HUES48 (cell line): ENCODE results near the gene AMN1.

Experiments
- H3K27ac ChIP-seq: one replicate; pipeline ENCODE4 v1.7.0; 2013; ENCODE audit warnings: low read depth, low read length, inconsistent platforms
- H3K27me3 ChIP-seq: 2 replicates; pipeline ENCODE4 v1.6.1; 2013; ENCODE audit warnings: mild to moderate bottlenecking, low read length; ENCODE audit not compliant: control insufficient read depth, insufficient read depth
- H3K36me3 ChIP-seq: 2 replicates; pipeline ENCODE4 v1.6.1; 2013; ENCODE audit warnings: low read length; ENCODE audit not compliant: control insufficient read depth, insufficient read depth
- H3K4me1 ChIP-seq: 2 replicates; pipeline ENCODE4 v1.6.1; 2013; ENCODE audit warnings: mild to moderate bottlenecking, low read length; ENCODE audit not compliant: control insufficient read depth, insufficient read depth
- H3K4me3 ChIP-seq: 2 replicates; pipeline ENCODE4 v1.5.1; 2013; ENCODE audit warnings: mild to moderate bottlenecking, low read depth, low read length
- H3K9ac ChIP-seq: 2 replicates; pipeline ENCODE4 v1.6.1; 2013; ENCODE audit warnings: mild to moderate bottlenecking, low read depth, low read length, moderate library complexity
- H3K9me3 ChIP-seq: 2 replicates; pipeline ENCODE4 v1.6.1; 2013; ENCODE audit warnings: low read length; ENCODE audit not compliant: control insufficient read depth, insufficient read depth

The AMN1 gene

DNA sequence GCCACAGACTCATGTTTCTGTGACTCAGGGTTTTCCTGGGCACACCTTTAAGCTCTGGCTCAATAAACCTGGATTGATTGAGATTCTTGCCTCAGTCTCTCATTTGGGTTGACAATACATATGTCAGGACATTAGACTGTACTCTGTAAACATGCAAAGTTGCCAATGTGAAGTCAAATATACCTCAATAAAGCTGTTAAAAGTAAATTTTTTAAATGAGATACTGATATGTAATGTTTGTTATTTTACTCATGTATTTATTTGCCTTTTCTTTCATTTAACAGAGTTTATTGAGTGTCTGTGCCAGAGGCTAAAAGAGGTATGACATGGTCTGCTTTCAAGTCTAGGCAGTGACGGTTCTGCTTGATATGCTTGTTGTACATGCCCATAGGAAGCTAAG lies 73.0 kb downstream of the AMN1 start:
- Histone ChIP-seq H3K9me3 (no peaks in the 10 kb centered on the region), H3K4me3 (no peak overlapping the region), H3K36me3 (no peaks in the 10 kb centered on the region), H3K27ac (no peak overlapping the region), H3K27me3 (no peaks in the 10 kb centered on the region), H3K4me1 (peaks cover 6% of the 10 kb centered on the region), H3K9ac (no peak overlapping the region)

DNA sequence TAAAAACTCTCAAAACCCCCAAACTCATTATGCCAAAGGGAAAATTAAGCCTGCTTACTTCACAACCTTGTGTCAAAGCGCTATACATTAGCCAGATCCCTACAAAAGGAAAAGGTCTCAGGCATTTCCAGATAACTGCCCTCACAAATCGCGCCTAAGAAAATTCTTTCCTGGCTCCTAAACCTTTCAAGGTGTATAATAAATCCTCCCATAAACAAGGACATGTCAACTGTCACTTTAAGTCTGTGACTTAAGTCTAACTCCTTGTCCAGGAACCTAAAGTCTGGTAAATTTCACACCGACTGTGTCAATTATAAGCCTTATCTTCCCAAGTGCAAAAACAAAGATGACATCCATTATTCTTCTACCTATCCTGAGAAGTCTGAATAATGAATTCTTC lies 73.6 kb downstream of the AMN1 start:
- H3K4me3 ChIP-seq: no peak overlapping the region

DNA sequence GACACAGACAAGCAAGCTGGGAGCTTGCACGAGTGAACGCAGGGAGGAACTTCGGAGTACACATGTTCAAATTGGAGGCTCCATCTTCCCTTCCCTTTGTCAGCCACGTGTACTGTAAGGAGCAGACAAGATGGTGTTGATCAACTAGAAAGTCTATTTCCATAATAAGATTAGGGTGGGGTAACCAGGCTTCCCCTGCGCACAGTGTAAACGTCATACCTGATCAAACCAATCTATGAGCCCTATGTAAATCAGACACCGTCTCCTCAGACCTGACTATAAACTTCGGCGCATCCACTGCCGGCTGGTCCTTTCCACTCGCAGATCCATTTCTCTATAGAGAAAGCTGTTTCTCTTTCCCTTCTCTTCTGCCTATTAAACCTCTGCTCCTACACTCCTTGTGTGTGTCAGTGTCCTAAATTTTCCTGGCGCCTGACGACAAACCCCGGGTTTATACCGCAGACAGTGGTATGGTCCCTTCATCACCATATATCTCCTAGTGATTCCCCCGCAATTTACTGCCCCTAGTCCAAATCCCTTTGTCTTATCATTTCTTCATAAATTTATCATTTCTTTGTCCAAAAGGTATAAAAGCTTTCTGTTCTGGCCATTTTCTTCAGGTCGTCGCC lies 76.8 kb downstream of the AMN1 start:
- H3K4me3 ChIP-seq: no peak overlapping the region
- no peak overlapping the region for H3K27ac ChIP-seq
- no peak overlapping the region for H3K9ac ChIP-seq

More for the DNA sequence above, 73.6 kb downstream of the AMN1 start:
- Histone ChIP-seq H3K4me1 (peaks cover 6% of the 10 kb centered on the region), H3K36me3 (no peaks in the 10 kb centered on the region), H3K27ac (no peak overlapping the region), H3K27me3 (no peaks in the 10 kb centered on the region), H3K9me3 (no peaks in the 10 kb centered on the region), H3K9ac (no peak overlapping the region)

DNA sequence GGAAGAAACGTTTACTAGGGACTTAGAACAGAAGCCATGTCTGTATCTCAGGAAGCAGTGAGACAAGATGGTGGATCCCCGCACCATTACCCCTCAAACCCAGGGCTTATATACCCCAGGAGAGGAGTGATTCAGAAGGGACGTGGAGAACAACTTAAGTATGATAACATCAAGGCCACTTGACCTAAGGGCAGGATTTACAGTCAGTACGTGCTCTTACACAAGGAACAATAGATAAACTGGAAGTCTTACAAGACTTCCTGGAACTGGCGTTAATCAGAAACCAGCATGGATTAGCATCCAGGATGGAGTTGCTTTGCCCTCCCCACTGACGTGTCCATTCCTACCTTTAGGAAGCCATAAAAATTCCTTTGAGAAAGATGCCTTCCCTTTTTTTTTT lies 77.9 kb downstream of the AMN1 start:
- H3K27me3 ChIP-seq: no peaks in the 10 kb centered on the region
- no peak overlapping the region for H3K27ac ChIP-seq
- no peaks in the 10 kb centered on the region for H3K4me1 ChIP-seq
- no peaks in the 10 kb centered on the region for H3K36me3 ChIP-seq
- no peak overlapping the region for H3K9ac ChIP-seq
- H3K9me3 ChIP-seq: no peaks in the 10 kb centered on the region
- no peak overlapping the region for H3K4me3 ChIP-seq

More for the DNA sequence above, 76.8 kb downstream of the AMN1 start:
- H3K9me3 ChIP-seq: no peaks in the 10 kb centered on the region
- H3K4me1 ChIP-seq: no peaks in the 10 kb centered on the region
- H3K36me3 ChIP-seq: no peaks in the 10 kb centered on the region
- no peaks in the 10 kb centered on the region for H3K27me3 ChIP-seq

DNA sequence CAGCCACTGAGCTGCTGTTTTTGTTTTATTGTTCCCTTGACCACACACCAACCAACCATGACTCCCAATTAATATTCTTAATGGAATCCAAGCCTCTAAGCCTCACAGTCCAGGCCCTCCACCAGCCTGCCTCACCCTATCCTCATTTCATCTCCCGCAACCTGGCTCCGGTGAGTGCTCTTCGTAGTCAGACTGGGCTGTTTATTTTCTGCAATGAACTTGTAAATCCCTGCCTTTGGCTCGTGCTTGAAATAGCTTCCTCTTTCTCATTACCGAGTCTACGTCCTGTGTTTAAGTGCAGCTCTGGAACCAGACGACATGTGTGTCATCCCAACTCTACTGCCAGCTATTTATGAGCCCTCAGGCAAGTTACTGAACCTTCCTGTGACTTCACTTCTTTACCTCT lies 81.7 kb downstream of the AMN1 start:
- H3K9me3 ChIP-seq: no peaks in the 10 kb centered on the region
- no peak overlapping the region for H3K27ac ChIP-seq
- H3K4me3 ChIP-seq: no peak overlapping the region

DNA sequence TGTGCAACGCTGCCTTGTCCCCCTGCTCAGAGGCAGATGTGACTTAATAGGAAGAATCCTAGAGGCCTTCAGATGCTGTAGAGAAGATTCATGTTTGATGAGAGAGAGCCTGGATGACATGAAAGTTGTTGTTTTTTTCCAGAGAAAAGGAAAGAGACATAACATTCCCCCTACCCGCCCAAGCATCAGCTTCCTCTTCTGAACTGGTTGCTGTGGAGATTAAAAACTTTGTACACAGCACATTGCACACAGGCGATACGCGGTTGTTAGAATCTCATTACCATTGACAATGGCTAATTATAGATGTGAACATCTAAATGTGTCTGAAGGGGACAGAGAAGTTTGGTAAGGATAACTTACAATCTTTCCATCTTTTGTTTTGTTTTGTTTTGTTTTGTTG lies 82.9 kb downstream of the AMN1 start:
- no peaks in the 10 kb centered on the region for H3K36me3 ChIP-seq
- H3K9me3 ChIP-seq: no peaks in the 10 kb centered on the region
- H3K4me1 ChIP-seq: no peaks in the 10 kb centered on the region
- no peaks in the 10 kb centered on the region for H3K27me3 ChIP-seq
- no peak overlapping the region for H3K27ac ChIP-seq
- no peak overlapping the region for H3K4me3 ChIP-seq
- no peak overlapping the region for H3K9ac ChIP-seq

More for the DNA sequence above, 81.7 kb downstream of the AMN1 start:
- H3K4me1 ChIP-seq: no peaks in the 10 kb centered on the region
- H3K36me3 ChIP-seq: no peaks in the 10 kb centered on the region
- no peak overlapping the region for H3K9ac ChIP-seq
- no peaks in the 10 kb centered on the region for H3K27me3 ChIP-seq

DNA sequence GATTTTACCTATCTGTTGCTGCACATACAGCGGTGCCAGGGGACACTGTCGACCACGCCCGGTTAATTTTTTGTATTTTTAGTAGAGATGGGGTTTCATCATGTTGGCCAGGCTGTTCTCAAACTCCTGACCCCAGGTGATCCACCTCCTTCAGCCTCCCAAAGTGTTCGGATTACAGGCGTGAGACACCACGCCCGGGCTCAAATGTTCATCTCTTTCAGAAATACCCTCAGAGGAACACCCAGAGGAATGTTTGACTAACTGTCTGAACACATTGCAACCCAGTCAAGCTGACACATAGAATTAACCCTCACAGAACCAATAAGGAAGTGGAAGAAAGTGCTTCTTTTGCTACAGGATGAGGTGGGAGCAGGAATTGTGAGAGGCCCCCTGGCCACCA lies 84.3 kb downstream of the AMN1 start:
- no peaks in the 10 kb centered on the region for H3K9me3 ChIP-seq
- H3K27me3 ChIP-seq: no peaks in the 10 kb centered on the region
- H3K4me3 ChIP-seq: no peak overlapping the region
- H3K9ac ChIP-seq: no peak overlapping the region
- no peaks in the 10 kb centered on the region for H3K4me1 ChIP-seq
- no peak overlapping the region for H3K27ac ChIP-seq
- H3K36me3 ChIP-seq: no peaks in the 10 kb centered on the region

DNA sequence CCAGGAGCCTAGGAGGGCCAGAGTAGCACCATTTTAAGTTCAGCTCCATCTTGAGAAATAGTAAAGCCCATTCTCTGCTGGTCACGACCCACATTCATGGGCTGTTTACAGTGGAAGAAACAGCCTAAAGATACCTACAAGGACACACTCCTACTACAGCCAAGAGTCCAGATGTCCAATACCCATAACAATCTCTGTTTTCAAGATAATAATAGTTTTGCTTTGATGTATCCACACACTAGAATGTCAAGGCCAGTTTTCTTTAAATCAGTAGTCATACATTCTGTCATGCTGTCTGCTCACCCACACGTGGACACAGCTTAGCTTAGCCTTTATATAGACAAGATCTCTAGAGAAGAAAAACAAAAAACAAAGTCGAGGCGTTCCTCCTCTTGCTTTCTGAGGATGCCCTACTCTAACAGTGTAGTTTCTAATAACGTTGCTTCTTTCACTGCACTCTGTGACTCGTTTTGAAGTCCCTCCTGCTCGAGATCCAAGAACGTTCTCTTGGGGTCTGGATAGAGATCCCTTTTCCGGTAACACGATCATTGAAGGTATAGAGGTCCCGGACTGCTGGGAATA lies 87.2 kb downstream of the AMN1 start:
- Histone ChIP-seq H3K9ac (no peak overlapping the region), H3K9me3 (no peaks in the 10 kb centered on the region), H3K36me3 (no peaks in the 10 kb centered on the region)

DNA sequence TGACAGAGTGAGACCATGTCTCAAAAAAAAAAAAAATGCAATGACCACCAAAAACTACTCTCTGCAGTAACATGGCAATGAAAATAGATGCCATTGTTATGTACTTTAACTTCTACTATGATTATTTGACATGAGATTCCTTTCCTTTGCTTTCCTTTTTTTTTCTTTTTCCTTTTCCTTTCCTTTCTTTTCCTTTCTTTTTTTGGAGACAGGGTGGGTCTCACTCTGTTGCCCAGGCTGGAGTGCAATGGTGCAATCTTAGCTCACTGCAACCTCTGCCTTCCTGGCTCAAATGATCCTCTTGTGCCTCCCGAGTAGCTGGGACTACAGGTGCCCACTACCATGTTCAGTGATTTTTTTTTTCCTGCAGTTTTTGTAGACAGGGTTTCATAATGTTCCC lies 94.2 kb downstream of the AMN1 start:
- Histone ChIP-seq H3K9ac (no peak overlapping the region), H3K9me3 (no peaks in the 10 kb centered on the region), H3K27ac (no peak overlapping the region), H3K36me3 (no peaks in the 10 kb centered on the region), H3K27me3 (no peaks in the 10 kb centered on the region), H3K4me1 (0 out of 2 replicates have a peak, but pooled peaks cover 3% of the 10 kb centered on the region), H3K4me3 (no peak overlapping the region)

More for the DNA sequence above, 87.2 kb downstream of the AMN1 start:
- Histone ChIP-seq H3K4me1 (no peaks in the 10 kb centered on the region), H3K27ac (no peak overlapping the region), H3K27me3 (no peaks in the 10 kb centered on the region), H3K4me3 (no peak overlapping the region)

DNA sequence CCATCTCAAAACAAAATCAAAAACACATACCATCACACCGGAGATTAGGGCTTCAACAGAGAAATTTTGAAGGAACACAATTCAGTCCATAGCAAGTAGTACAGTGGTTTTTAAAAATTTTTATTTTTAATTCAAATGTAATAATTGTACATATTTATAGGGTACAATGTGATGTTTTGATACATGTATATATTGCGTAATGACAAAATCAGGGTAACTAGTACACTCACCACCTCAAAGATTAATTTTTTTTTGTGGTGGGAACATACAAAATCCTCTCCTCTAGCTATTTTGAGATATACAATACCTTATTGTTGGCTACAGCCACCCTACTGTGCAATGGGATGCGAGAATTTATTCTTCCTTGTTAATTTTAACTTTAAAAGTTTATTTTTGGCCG lies 95.4 kb downstream of the AMN1 start:
- no peak overlapping the region for H3K27ac ChIP-seq
- H3K9me3 ChIP-seq: no peaks in the 10 kb centered on the region
- H3K27me3 ChIP-seq: no peaks in the 10 kb centered on the region
- H3K4me1 ChIP-seq: 0 out of 2 replicates have a peak, but pooled peaks cover 3% of the 10 kb centered on the region
- H3K4me3 ChIP-seq: no peak overlapping the region
- no peak overlapping the region for H3K9ac ChIP-seq
- H3K36me3 ChIP-seq: no peaks in the 10 kb centered on the region

DNA sequence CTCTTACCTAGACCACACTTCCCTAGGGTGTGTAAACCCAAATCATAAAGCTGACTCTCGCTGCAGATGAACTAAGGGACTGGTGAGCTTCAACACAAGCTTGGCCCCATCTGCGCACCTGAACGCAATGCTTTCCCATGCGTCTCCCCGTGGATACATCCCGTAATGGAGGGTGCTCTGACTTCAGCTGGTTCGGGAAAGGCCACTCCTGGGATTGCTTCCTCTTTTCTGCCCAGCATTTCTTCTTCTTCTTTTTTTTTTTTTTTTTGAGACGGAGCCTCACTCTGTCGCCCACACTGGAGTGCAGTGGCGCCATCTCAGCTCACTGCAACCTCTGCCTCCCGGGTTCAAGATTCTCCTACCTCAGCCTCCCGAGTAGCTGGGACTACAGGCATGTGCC lies 97.0 kb downstream of the AMN1 start:
- Histone ChIP-seq H3K9ac (no peak overlapping the region), H3K4me1 (0 out of 2 replicates have a peak, but pooled peaks cover 3% of the 10 kb centered on the region), H3K27me3 (no peaks in the 10 kb centered on the region), H3K36me3 (no peaks in the 10 kb centered on the region), H3K9me3 (no peaks in the 10 kb centered on the region), H3K27ac (no peak overlapping the region), H3K4me3 (no peak overlapping the region)
